ENCODE data around the gene TMEM217. TPM values are rescaled to one million over a fixed set of nuclear protein-coding genes. Genes with fewer than 3 reads are reported as not detected.

The TMEM217 gene
- polyA plus RNA-seq, 1 of the 3 experiments (the other 2 are of a cell fraction) = 1.5 TPM

GRCh38 chr6:37262446-37263026 lies 4.6 kb upstream of the TMEM217 start:
- H3K4me2 ChIP-seq = no peak overlapping the region
- TF ChIP-seq MAX (IDR thresholded peaks at IDR 0.05; ENCODE audit: low read depth) (no peak), FOXJ3 (CRISPR knock-in tag; IDR thresholded peaks at IDR 0.05) (no peak), CTCF (IDR thresholded peaks at IDR 0.05) (no peak), USF1 (IDR thresholded peaks at IDR 0.05; ENCODE audit: borderline replicate concordance, low read depth) (no peak), FOXM1 (IDR thresholded peaks at IDR 0.05; ENCODE audit: low read depth) (no peak), JUND (IDR thresholded peaks at IDR 0.05) (no peak), RXRA (IDR thresholded peaks at IDR 0.05; ENCODE audit: borderline replicate concordance, low read depth) (no peak), RAD21 (IDR thresholded peaks at IDR 0.05; ENCODE audit: low read length) (no peak), EP300 (IDR thresholded peaks at IDR 0.05; ENCODE audit: borderline replicate concordance in 1 of 2, low read depth in 1 of 2, low read length in 1 of 2) (no peak)
- peaks cover 9 to 10% of the 10 kb centered on the region in 2 experiments; a peak in 3 of 4 replicates for H3K4me1 ChIP-seq (ENCODE audit: control insufficient read depth in 1 of 2, insufficient read depth in 2 of 2, low read depth in 1 of 2, low read length in 1 of 2)
- H3K9ac ChIP-seq = no peak overlapping the region
- no peak overlapping the region for H3K27ac ChIP-seq (ENCODE audit: low read depth in 2 of 2, low read length in 1 of 2)
- no peak for DNase-seq
- no peaks in the 10 kb centered on the region for H4K20me1 ChIP-seq (ENCODE audit: insufficient read depth)
- WGBS (ENCODE audit: low lambda C conversion rate) = 88% methylated on average over 8 of the region's 8 CpGs
- peaks cover 0 to 4% of the 10 kb centered on the region in 2 experiments for H3K36me3 ChIP-seq (replicated peaks in 1 of 2; ENCODE audit: control insufficient read depth in 1 of 2, insufficient read depth in 2 of 2, low read length in 1 of 2)
- no peak overlapping the region for H2AFZ ChIP-seq (ENCODE audit: low read depth)
- no peaks in the 10 kb centered on the region for H3K27me3 ChIP-seq (ENCODE audit: insufficient read depth)
- no peaks in the 10 kb centered on the region for H3F3A ChIP-seq (replicated peaks; ENCODE audit: insufficient read depth)
- POLR2A ChIA-PET = no interaction called here
- CTCF ChIA-PET = interaction anchor here (1.0 kb wide), 1 partner anchor 63 kb away, joined by 3 read pairs; no protein-coding TSS in a partner anchor
- H3K9me2 ChIP-seq = no peaks in the 10 kb centered on the region
- peaks cover 88% of the 10 kb centered on the region for H3K79me2 ChIP-seq (ENCODE audit: insufficient read depth)
- no peak overlapping the region for H3K4me3 ChIP-seq (ENCODE audit: low read depth in 2 of 2, low read length in 1 of 2)
- no peaks in the 10 kb centered on the region for H3K9me3 ChIP-seq

GRCh38 chr6:37261198-37261597 lies 3.3 kb upstream of the TMEM217 start:
- no peaks in the 10 kb centered on the region for H3F3A ChIP-seq (replicated peaks; ENCODE audit: insufficient read depth)
- no peak overlapping the region for H3K27ac ChIP-seq (ENCODE audit: low read depth in 2 of 2, low read length in 1 of 2)
- H3K9me3 ChIP-seq = no peaks in the 10 kb centered on the region
- no peak overlapping the region for H2AFZ ChIP-seq (ENCODE audit: low read depth)
- no peaks in the 10 kb centered on the region for H3K9me2 ChIP-seq
- POLR2A ChIA-PET = no interaction called here
- peaks cover 10 to 11% of the 10 kb centered on the region in 2 experiments; a peak in 3 of 4 replicates for H3K4me1 ChIP-seq (ENCODE audit: control insufficient read depth in 1 of 2, insufficient read depth in 2 of 2, low read depth in 1 of 2, low read length in 1 of 2)
- CTCF ChIA-PET = no interaction called here
- H3K4me3 ChIP-seq (ENCODE audit: low read depth in 2 of 2, low read length in 1 of 2) = no peak overlapping the region
- H4K20me1 ChIP-seq (ENCODE audit: insufficient read depth) = no peaks in the 10 kb centered on the region
- H3K36me3 ChIP-seq (replicated peaks in 1 of 2; ENCODE audit: control insufficient read depth in 1 of 2, insufficient read depth in 2 of 2, low read length in 1 of 2) = peaks cover 0 to under 1% of the 10 kb centered on the region in 2 experiments
- H3K27me3 ChIP-seq (ENCODE audit: insufficient read depth) = no peaks in the 10 kb centered on the region
- peaks cover 84% of the 10 kb centered on the region for H3K79me2 ChIP-seq (ENCODE audit: insufficient read depth)
- no peak overlapping the region for H3K4me2 ChIP-seq
- H3K9ac ChIP-seq = no peak overlapping the region
- DNase-seq = no peak
- WGBS (ENCODE audit: low lambda C conversion rate) = 95% methylated on average over 5 of the region's 5 CpGs
- TF ChIP-seq TEAD4 (IDR thresholded peaks at IDR 0.05; ENCODE audit: borderline replicate concordance, insufficient read depth) = no peak
- TF ChIP-seq EP300 (IDR thresholded peaks at IDR 0.05; ENCODE audit: borderline replicate concordance in 1 of 2, low read depth in 1 of 2, low read length in 1 of 2) = no peak
- TF ChIP-seq GATA2 (CRISPR knock-in tag; IDR thresholded peaks at IDR 0.05) = no peak
- TF ChIP-seq FOSL2 (IDR thresholded peaks at IDR 0.05; ENCODE audit: borderline replicate concordance, low read depth) = no peak
- no peak for TF ChIP-seq FOXJ3 (CRISPR knock-in tag; IDR thresholded peaks at IDR 0.05)
- no peak for TF ChIP-seq USF2 (IDR thresholded peaks at IDR 0.05; ENCODE audit: borderline replicate concordance, low read depth, low read length)
- no peak for TF ChIP-seq MXI1 (IDR thresholded peaks at IDR 0.05; ENCODE audit: low read depth, low read length)
- no peak for TF ChIP-seq SMC3 (IDR thresholded peaks at IDR 0.05; ENCODE audit: low read depth, low read length)
- TF ChIP-seq PBX3 (IDR thresholded peaks at IDR 0.05) = no peak
- no peak for TF ChIP-seq EZH2phosphoT487 (IDR thresholded peaks at IDR 0.05; ENCODE audit: borderline replicate concordance, low read depth)
- TF ChIP-seq SIN3A (IDR thresholded peaks at IDR 0.05; ENCODE audit: borderline replicate concordance, low read depth, low read length) = no peak
- no peak for TF ChIP-seq ZBTB33 (IDR thresholded peaks at IDR 0.05; ENCODE audit: borderline replicate concordance, low read depth)

Measured in SK-N-SH (cell line).